WTC11 (cell line): Measurements from ENCODE around the gene GGA1. TPM values are rescaled to one million over a fixed set of nuclear protein-coding genes. Genes with fewer than 3 reads are reported as not detected.

Experiments used
- ATAC-seq: fragments of 200-7000 bp; cut with Tn5 transposase; 2 replicates; pipeline ENCODE4 v1.10.0; 2021; ENCODE audit warnings: mild to moderate bottlenecking, moderate library complexity
- CTCF ChIA-PET: fragments of 300-600 bp; sonication (Branson Sonifier 250); formaldehyde crosslinking; loops from one replicate; lab custom pipeline; 2021; ENCODE audit warnings: antibody characterized with exemption; lab: Charles Lee
- POLR2A ChIA-PET: fragments of 350-600 bp; sonication (Branson Sonifier 250); formaldehyde crosslinking; loops from one replicate; lab custom pipeline; 2021; ENCODE audit warnings: antibody characterized with exemption; lab: Charles Lee
- DNase-seq: peaks from one replicate; pipeline ENCODE4 v3.0.0; 2021; ENCODE audit warnings: low spot score
- H3K27ac Mint-ChIP-seq: 2 replicates; pipeline ENCODE4 v1.8.0; 2021; ENCODE audit warnings: mixed read lengths
- H3K27me3 Mint-ChIP-seq: 2 replicates; pipeline ENCODE4 v1.8.0; 2021; ENCODE audit warnings: low read depth, mild to moderate bottlenecking, moderate library complexity, mixed read lengths
- H3K36me3 Mint-ChIP-seq: 2 replicates; pipeline ENCODE4 v1.8.0; 2021; ENCODE audit warnings: mixed read lengths
- H3K4me1 Mint-ChIP-seq: 2 replicates; pipeline ENCODE4 v1.8.0; 2022; ENCODE audit warnings: mixed read lengths
- H3K4me3 Mint-ChIP-seq: 2 replicates; pipeline ENCODE4 v1.8.0; 2021; ENCODE audit warnings: mild to moderate bottlenecking, moderate library complexity, mixed read lengths
- H3K9me3 Mint-ChIP-seq: 2 replicates; pipeline ENCODE4 v1.8.0; 2021; ENCODE audit warnings: mixed read lengths
- CBFB ChIP-seq: sonication (generic); formaldehyde crosslinking; IDR thresholded peaks from 2 replicates; pipeline ENCODE4 v1.8.1; 2022; ENCODE audit warnings: mild to moderate bottlenecking, low read depth, missing genetic modification reagents
- CREB1 ChIP-seq: sonication (generic); formaldehyde crosslinking; IDR thresholded peaks from 2 replicates; pipeline ENCODE4 v1.8.0; 2023; ENCODE audit warnings: mild to moderate bottlenecking, missing genetic modification reagents
- FOXJ3 ChIP-seq: sonication (generic); formaldehyde crosslinking; IDR thresholded peaks from 2 replicates; pipeline ENCODE4 v1.9.0; 2021; ENCODE audit warnings: missing genetic modification reagents, mild to moderate bottlenecking, borderline replicate concordance
- NFATC4 ChIP-seq: fragments of 250-450 bp; sonication (Bioruptor Pico); IDR thresholded peaks from 2 replicates; pipeline ENCODE4 v1.9.0; 2021; ENCODE audit warnings: mild to moderate bottlenecking
- NR1H2 ChIP-seq: sonication (generic); formaldehyde crosslinking; IDR thresholded peaks from 2 replicates; pipeline ENCODE4 v1.9.0; 2021; ENCODE audit warnings: mild to moderate bottlenecking, moderate library complexity, missing genetic modification reagents
- RELA ChIP-seq: sonication (generic); formaldehyde crosslinking; IDR thresholded peaks from 2 replicates; pipeline ENCODE4 v1.8.1; 2022; ENCODE audit warnings: missing genetic modification reagents, mild to moderate bottlenecking, borderline replicate concordance
- SMAD3 ChIP-seq: sonication (generic); formaldehyde crosslinking; IDR thresholded peaks from 2 replicates; pipeline ENCODE4 v1.8.0; 2022; ENCODE audit warnings: missing genetic modification reagents, mild to moderate bottlenecking, borderline replicate concordance
- SMAD4 ChIP-seq: sonication (generic); formaldehyde crosslinking; IDR thresholded peaks from 2 replicates; pipeline ENCODE4 v1.8.0; 2022; ENCODE audit warnings: mild to moderate bottlenecking, missing genetic modification reagents
- ZNF219 ChIP-seq: sonication (generic); formaldehyde crosslinking; IDR thresholded peaks from 2 replicates; pipeline ENCODE4 v1.8.0; 2023; ENCODE audit warnings: missing genetic modification reagents, mild to moderate bottlenecking, borderline replicate concordance
- ZNF317 ChIP-seq: sonication (generic); formaldehyde crosslinking; IDR thresholded peaks from 2 replicates; pipeline ENCODE4 v1.8.1; 2023; ENCODE audit warnings: low read depth, mild to moderate bottlenecking, moderate library complexity, missing genetic modification reagents, borderline replicate concordance
- ZNF532 ChIP-seq: fragments of 250-450 bp; sonication (Bioruptor Pico); IDR thresholded peaks from 2 replicates; pipeline ENCODE4 v1.9.0; 2021; ENCODE audit warnings: mild to moderate bottlenecking, borderline replicate concordance
- ZNF671 ChIP-seq: fragments of 250-450 bp; sonication (Bioruptor Pico); IDR thresholded peaks from 2 replicates; pipeline ENCODE4 v1.8.0; 2021; ENCODE audit warnings: mild to moderate bottlenecking
- total RNA-seq: library from RNA; stranded (reverse); gene quantifications from 3 replicates; pipeline ENCODE4 v1.2.3, GENCODE V29; 2021
- TF ChIP-seq, protein P1 (sequence below): sonication (generic); formaldehyde crosslinking; IDR thresholded peaks from 2 replicates; pipeline ENCODE4 v1.8.1; 2022; ENCODE audit warnings: mild to moderate bottlenecking, missing genetic modification reagents, moderate library complexity, borderline replicate concordance
- TF ChIP-seq, protein P2 (sequence below): sonication (generic); formaldehyde crosslinking; IDR thresholded peaks from 2 replicates; pipeline ENCODE4 v1.8.0; 2022; ENCODE audit warnings: missing genetic modification reagents

Gene GGA1
- total RNA-seq, 1 experiment from 2014 or later = 66.3 TPM

DNA sequence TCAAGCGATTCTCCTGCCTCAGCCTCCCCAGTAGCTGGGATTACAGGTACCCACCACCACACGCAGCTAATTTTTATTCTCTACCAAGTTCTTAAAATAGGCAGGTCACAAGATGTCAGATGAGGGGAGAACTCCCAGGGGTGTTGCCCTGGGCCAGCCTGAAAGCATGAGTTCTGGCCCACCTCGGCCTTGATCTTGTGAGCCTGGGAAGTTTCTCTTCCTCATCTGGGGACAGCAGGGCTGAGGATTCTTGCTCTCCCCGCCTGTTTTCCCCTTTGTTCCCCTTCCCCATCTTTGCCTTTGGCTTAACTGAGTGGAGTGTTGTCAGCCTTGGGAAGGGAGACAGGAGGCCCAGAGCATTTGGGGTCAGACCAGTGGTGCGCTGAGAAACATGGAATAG, 53.4 kb downstream of the GGA1 start:
- no peak overlapping the region for H3K4me3 Mint-ChIP-seq
- TF ChIP-seq CBFB (no peak), ZNF317 (CRISPR knock-in tag) (no peak), FOXJ3 (CRISPR knock-in tag) (no peak), NR1H2 (no peak), ZNF532 (CRISPR knock-in tag) (no peak), ZNF219 (no peak)
- ATAC-seq (no peak), DNase-seq (no peak)
- H3K27me3 Mint-ChIP-seq = no peaks in the 10 kb centered on the region
- POLR2A ChIA-PET = no interaction called here
- H3K36me3 Mint-ChIP-seq = peaks cover 17% of the 10 kb centered on the region; the same call in 1 of the 2 replicates
- no peaks in the 10 kb centered on the region for H3K9me3 Mint-ChIP-seq
- peaks cover 29% of the 10 kb centered on the region for H3K4me1 Mint-ChIP-seq
- peak overlapping the region; percentile 30; the same call in 1 of the 2 replicates for H3K27ac Mint-ChIP-seq
- CTCF ChIA-PET = interaction anchor here (0.9 to 12.1 kb wide), 9 partner anchors 9 to 73 kb away, joined by 3 to 161 read pairs (median 6); partner anchors contain the start of genes GGA1, LGALS1 and SH3BP1

GRCh38 chr22:37663521-37664140, 55.0 kb downstream of the GGA1 start:
- DNase-seq (no peak), ATAC-seq (no peak)
- Mint-ChIP-seq H3K36me3 (peaks cover 17% of the 10 kb centered on the region; the same call in 1 of the 2 replicates), H3K9me3 (no peaks in the 10 kb centered on the region), H3K4me1 (peaks cover 29% of the 10 kb centered on the region), H3K4me3 (no peak overlapping the region), H3K27me3 (no peaks in the 10 kb centered on the region), H3K27ac (peak overlapping the region; percentile 45; the same call in 1 of the 2 replicates)
- TF ChIP-seq RELA (CRISPR knock-in tag) (no peak), ZNF671 (CRISPR knock-in tag) (no peak), SMAD4 (CRISPR knock-in tag) (no peak), SMAD3 (CRISPR knock-in tag) (no peak), CREB1 (CRISPR knock-in tag) (no peak), NFATC4 (CRISPR knock-in tag) (no peak)
- TF ChIP-seq, protein P1, sequence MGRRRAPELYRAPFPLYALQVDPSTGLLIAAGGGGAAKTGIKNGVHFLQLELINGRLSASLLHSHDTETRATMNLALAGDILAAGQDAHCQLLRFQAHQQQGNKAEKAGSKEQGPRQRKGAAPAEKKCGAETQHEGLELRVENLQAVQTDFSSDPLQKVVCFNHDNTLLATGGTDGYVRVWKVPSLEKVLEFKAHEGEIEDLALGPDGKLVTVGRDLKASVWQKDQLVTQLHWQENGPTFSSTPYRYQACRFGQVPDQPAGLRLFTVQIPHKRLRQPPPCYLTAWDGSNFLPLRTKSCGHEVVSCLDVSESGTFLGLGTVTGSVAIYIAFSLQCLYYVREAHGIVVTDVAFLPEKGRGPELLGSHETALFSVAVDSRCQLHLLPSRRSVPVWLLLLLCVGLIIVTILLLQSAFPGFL (CRISPR knock-in tag) = no peak
- TF ChIP-seq, protein P2, sequence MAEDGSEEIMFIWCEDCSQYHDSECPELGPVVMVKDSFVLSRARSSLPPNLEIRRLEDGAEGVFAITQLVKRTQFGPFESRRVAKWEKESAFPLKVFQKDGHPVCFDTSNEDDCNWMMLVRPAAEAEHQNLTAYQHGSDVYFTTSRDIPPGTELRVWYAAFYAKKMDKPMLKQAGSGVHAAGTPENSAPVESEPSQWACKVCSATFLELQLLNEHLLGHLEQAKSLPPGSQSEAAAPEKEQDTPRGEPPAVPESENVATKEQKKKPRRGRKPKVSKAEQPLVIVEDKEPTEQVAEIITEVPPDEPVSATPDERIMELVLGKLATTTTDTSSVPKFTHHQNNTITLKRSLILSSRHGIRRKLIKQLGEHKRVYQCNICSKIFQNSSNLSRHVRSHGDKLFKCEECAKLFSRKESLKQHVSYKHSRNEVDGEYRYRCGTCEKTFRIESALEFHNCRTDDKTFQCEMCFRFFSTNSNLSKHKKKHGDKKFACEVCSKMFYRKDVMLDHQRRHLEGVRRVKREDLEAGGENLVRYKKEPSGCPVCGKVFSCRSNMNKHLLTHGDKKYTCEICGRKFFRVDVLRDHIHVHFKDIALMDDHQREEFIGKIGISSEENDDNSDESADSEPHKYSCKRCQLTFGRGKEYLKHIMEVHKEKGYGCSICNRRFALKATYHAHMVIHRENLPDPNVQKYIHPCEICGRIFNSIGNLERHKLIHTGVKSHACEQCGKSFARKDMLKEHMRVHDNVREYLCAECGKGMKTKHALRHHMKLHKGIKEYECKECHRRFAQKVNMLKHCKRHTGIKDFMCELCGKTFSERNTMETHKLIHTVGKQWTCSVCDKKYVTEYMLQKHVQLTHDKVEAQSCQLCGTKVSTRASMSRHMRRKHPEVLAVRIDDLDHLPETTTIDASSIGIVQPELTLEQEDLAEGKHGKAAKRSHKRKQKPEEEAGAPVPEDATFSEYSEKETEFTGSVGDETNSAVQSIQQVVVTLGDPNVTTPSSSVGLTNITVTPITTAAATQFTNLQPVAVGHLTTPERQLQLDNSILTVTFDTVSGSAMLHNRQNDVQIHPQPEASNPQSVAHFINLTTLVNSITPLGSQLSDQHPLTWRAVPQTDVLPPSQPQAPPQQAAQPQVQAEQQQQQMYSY = no peak
- CTCF ChIA-PET = interaction anchor here (0.6 to 12.1 kb wide), 6 partner anchors 12 to 284 kb away, joined by 3 to 161 read pairs (median 4); partner anchors contain the start of genes LGALS1 and SH3BP1
- POLR2A ChIA-PET = interaction anchor here (0.7 kb wide), 1 partner anchor 99 kb away, joined by 3 read pairs; no protein-coding TSS in a partner anchor
